ENCODE measurements around the gene GOLIM4.

Gene GOLIM4

GRCh38 chr3:168100777-168101492 is 5.2 kb upstream of the GOLIM4 start:
- DNase-seq, result no peak
- intact Hi-C loops (cut with DNase I), result no loop called here

- intact Hi-C loops (cut with DNase I), result loop anchor here (2.0 kb wide), 1 partner anchor 67 kb away; no protein-coding TSS in a partner anchor
- DNase-seq, result no peak
Observed at GRCh38 chr3:168097381-168097780, 1.7 kb upstream of the GOLIM4 start.

- peak; percentile 34 to 92 (median 46) for DNase-seq
- intact Hi-C loops (cut with DNase I), result loop anchor here (2.0 kb wide), 1 partner anchor 69 kb away; no protein-coding TSS in a partner anchor
Observed at GRCh38 chr3:168096210-168096652, 507 bp upstream of the GOLIM4 start.

DNA sequence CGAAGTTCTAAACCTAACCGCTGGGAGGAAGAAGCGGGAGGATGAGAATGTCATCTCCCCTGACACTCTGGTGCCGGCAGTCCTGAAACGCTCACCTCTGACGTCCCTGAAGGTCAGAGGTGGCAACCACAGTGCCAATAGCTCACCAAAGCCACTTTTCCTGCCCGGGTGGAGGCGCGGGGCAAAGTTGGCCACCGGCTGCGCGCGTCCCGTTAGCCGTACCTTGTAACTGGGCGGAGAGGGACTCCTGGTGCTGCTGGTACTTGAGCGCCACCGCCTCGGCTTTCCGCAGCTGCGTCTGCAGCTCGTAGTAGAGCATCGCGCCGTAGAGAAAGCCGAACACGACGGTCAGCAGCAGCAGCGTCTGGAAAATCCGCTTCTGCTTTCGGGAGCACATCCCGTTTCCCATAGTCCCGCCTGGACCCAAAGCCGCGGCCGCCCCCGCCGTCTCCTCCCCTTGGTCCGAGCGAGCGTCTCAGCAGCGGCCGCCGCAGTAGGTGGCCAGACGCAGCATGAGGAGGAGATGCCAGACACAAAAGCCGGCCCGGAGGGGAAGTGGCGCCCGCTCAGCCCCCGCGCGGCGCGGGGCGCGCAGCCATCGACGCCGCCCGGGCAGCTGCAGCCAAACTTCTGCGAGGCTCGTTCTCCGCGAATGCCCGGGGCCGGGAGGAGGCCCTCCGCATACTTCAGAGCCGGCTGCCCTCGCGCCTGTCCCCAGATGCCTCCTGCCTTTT is 680 bp downstream of the GOLIM4 start:
- intact Hi-C loops (cut with DNase I), result loop anchor here (5.0 kb wide), 1 partner anchor 48 kb away; no protein-coding TSS in a partner anchor
- peak; percentile 32 to 90 (median 54) for DNase-seq

- intact Hi-C loops (cut with DNase I), result loop anchor here (5.0 kb wide), 1 partner anchor 47 kb away; no protein-coding TSS in a partner anchor
- peak in 6 of 10 donors; percentile 19 to 82 (median 36) for DNase-seq
Observed at GRCh38 chr3:168094580-168094876, 1.2 kb downstream of the GOLIM4 start.

DNA sequence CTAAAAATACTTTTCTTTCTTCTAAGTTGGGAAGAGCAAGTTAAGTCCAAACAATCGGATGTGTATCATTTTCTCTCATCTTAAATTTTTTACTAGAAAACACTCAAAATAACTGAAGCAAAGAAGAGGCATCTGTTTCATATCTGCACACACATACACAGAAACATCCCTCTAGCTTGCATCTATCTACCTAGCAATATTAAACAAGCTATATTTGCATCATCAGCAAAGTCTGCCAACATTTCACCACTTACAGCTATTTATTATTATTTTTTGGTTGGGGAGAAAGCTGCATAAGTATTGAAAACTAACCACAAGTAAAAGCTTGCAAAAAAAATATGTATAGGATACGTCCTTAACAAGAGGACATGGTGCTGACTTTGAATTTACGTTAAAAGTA is 1.9 kb downstream of the GOLIM4 start:
- intact Hi-C loops (cut with DNase I), result loop anchor here (5.0 kb wide), 1 partner anchor 46 kb away; no protein-coding TSS in a partner anchor
- no peak for DNase-seq

- intact Hi-C loops (cut with DNase I), result loop anchor here (5.0 kb wide), 1 partner anchor 46 kb away; no protein-coding TSS in a partner anchor
Observed at GRCh38 chr3:168093229-168093628, 2.5 kb downstream of the GOLIM4 start.

GRCh38 chr3:168091941-168092340 is 3.8 kb downstream of the GOLIM4 start:
- intact Hi-C loops (cut with DNase I), result loop anchor here (5.0 kb wide), 1 partner anchor 45 kb away; no protein-coding TSS in a partner anchor
- DNase-seq, result no peak

More at GRCh38 chr3:168093229-168093628, 2.5 kb downstream of the GOLIM4 start:
- DNase-seq, result no peak

GRCh38 chr3:168091302-168091858 is 4.3 kb downstream of the GOLIM4 start:
- no peak for DNase-seq
- intact Hi-C loops (cut with DNase I), result loop anchor here (5.0 kb wide), 1 partner anchor 44 kb away; no protein-coding TSS in a partner anchor

- DNase-seq, result no peak
Observed at GRCh38 chr3:168090306-168091085, 5.2 kb downstream of the GOLIM4 start.

GRCh38 chr3:168089179-168089771 is 6.4 kb downstream of the GOLIM4 start:
- no peak for DNase-seq
- intact Hi-C loops (cut with DNase I), result no loop called here

More at GRCh38 chr3:168090306-168091085, 5.2 kb downstream of the GOLIM4 start:
- intact Hi-C loops (cut with DNase I), result loop anchor here (5.0 kb wide), 1 partner anchor 43 kb away; no protein-coding TSS in a partner anchor

DNA sequence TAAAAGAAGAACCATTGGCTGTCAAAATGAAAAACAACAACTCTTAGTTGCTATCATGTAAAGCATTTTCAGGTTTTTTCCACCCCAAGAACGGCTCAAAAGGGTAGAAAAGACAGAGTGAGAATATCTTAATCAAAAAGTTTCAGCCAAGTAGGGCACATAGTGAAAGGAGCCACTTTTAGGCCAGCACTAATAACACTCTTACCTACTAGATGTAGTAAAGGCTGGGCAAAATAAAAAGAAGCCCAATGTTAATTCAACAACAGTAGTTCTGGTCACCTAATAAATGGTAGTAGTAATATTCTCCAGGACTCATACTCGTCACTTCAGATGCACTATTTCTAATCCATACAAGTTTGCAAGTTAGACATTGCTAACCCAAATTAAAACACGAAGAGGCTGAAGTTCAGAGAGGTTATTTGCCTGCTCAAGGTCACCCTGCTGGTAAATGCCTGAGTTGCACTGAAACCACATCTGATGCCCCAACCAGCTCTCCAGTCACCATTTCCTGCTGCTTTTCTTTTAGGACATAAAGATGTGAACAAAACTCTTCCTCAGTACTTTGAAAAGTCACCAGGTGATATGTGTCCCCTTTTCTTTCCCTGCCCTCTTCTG is 7.5 kb downstream of the GOLIM4 start:
- intact Hi-C loops (cut with DNase I), result no loop called here
- no peak for DNase-seq

DNA sequence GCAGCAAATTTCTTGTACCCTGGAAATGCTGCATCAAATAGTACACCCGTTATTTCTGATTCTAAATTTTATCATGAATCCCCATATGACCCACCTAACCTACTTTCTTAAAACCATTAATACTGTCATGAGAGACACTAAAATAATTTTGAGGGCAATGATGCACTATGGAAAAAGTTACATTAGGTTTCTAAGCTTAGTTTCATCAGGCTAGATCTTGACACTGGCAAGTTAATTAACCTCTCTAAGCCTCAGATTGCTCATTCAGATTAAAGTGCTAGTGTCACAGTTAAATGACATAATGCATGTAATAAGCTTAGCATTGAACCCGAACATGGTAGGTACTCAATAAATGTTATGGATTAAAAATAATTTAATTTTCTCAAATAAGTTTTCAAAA is 8.2 kb downstream of the GOLIM4 start:
- DNase-seq, result no peak
- intact Hi-C loops (cut with DNase I), result no loop called here

- intact Hi-C loops (cut with DNase I), result no loop called here
- DNase-seq, result no peak
Observed at GRCh38 chr3:168086541-168087260, 9.0 kb downstream of the GOLIM4 start.

DNA sequence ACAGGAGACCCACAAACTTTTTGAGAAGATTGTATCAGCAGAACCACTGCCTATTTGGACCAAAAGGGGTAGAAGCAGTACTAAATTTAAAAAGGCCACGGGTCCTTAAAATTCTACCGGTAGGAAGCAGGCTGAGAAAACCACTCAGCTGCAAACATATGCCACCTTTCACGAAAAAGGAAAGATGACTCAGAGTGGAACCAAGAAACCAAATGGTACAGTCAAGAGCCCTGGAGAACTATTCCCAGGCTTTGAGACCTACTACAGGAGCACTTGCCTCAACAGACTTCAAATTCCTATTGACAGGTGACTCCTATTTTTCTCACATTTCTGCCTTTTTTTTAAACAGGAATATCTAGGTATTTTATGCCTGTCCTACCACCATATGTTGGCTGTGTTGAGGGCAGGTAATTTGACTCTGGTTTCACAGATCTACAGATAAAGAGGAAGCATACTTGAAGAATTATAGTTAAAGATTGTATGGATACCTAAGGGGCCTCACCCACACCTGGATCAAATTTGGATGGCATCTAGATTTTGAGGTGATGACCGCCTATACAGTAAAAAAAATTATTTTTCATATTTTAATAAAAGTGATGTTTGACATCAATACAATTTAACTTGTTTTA is 10.1 kb downstream of the GOLIM4 start:
- DNase-seq, result no peak
- intact Hi-C loops (cut with DNase I), result no loop called here

DNA sequence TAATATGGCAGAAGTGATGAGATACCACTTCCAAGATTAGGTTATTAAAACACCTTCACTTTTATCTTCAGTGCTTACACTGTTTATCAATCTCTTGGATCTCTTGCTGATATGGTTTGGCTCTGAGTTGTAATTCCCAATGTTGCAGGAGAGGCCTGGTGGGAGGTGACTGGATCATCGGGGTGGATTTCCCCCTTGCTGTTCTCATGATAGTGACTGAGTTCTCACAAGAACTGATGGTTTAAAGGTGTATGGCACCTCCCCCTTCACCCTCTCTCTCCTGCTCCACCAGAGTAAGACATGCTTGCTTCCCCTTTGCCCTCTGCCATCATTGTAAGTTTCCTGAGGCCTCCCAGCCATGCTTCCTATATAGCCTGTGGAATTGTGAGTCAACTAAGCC is 11.8 kb downstream of the GOLIM4 start:
- intact Hi-C loops (cut with DNase I), result no loop called here
- no peak for DNase-seq

- intact Hi-C loops (cut with DNase I), result no loop called here
Observed at GRCh38 chr3:168081856-168082255, 13.9 kb downstream of the GOLIM4 start.

GRCh38 chr3:168081171-168081771 is 14.5 kb downstream of the GOLIM4 start:
- no peak for DNase-seq
- intact Hi-C loops (cut with DNase I), result no loop called here

More at GRCh38 chr3:168081856-168082255, 13.9 kb downstream of the GOLIM4 start:
- no peak for DNase-seq
